ENCODE measurements around the gene ZNF254.
"Not testable (repeated sequence)": the region's sequence is repeated elsewhere in the genome, so short reads cannot be mapped to it uniquely, and the experiment has no call there.

ZNF254 gene

DNA sequence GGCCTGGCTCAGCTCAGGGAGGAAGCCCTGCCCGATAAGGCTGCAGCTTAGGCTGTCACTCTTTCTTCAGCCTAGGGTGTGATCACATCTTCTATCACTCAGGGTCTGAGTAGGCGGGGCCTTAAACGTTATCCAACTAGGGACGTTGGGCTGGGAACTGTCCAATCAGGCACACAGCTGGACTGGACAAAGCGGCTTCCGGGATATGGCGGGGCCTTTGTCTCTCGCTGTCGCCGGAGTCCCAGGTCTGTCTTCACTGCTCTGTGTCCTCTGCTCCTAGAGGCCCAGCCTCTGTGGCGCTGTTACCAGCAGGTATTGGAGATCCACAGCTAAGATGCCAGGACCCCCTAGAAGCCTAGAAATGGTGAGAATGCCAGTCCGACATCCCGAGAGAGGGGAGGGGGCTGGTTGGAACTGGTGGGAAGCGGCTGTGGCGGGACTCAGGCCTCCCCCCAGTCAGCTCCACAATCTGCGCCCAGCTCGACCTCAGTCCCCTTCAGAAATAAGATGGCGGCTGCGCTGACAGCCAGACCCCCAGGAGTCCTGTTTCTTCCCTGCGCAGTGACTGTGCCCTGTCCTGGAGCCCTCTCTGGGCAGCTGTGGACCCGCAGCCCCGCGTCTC lies at the start of gene ZNF254:
Gene ZNF254, plus strand, starts transcription at position 214 of the 622 bp plus-strand sequence. Its CDS starts 121 bp downstream, at position 335.
- peak; percentile 57 to 79 (median 79) for DNase-seq (ENCODE audit: low read depth in 3 of 3)

DNA sequence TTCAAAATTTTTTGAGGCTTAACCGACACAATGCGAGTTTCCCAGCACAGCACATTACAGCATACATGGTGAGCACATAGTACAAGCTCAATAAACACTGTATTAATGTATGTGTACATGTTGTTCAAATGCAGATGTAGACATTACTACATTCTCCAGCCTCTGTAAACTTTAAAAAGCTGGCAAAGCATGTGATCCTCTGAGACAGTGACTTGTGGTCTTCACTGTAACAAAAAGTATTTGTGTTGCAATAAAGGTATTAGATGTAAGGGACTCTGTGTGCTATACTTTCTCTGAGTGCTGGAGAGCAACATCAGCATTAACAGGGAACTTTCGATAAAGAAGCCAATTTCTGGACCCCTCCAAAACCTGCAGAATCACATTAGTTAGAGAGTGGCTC lies 46.4 kb upstream of the ZNF254 start:
- DNase-seq (ENCODE audit: low read depth in 3 of 3), result no peak

DNA sequence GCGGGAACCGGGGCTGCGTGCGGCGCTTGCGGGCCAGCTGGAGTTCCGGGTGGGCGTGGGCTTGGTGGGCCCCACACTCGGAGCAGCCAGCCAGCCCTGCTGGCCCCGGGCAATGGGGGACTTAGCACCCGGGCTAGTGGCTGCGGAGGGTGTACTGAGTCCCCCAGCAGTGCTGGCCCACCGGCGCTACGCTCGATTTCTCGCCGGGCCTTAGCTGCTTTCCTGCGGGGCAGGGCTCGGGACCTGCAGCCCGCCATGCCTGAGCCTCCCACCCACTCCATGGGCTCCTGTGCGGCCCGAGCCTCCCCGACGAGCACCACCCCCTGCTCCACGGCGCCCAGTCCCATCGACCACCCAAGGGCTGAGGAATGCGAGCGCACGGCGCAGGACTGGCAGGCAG lies 45.7 kb upstream of the ZNF254 start:
- not testable (repeated sequence) for DNase-seq (ENCODE audit: low read depth in 3 of 3)

DNA sequence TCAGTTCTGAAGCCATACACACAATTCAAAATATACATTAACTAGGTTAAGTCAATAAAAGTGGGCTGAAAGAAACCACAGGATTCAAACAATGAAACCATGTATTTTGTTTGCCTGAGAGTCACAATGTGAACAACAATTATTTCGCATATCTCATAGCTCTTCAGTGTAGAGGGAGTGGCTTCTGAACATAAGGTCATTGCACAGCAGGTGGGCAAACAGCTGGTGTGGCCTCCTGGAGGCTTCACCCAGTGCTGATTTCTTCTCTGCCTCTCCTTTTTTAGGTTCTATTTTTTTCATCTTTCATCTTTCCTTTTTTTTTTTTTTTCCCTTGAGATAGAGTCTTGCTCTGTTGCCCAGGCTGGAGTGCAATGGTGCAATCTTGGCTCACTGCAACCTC lies 40.4 kb upstream of the ZNF254 start:
- DNase-seq (ENCODE audit: low read depth in 3 of 3), result no peak

DNA sequence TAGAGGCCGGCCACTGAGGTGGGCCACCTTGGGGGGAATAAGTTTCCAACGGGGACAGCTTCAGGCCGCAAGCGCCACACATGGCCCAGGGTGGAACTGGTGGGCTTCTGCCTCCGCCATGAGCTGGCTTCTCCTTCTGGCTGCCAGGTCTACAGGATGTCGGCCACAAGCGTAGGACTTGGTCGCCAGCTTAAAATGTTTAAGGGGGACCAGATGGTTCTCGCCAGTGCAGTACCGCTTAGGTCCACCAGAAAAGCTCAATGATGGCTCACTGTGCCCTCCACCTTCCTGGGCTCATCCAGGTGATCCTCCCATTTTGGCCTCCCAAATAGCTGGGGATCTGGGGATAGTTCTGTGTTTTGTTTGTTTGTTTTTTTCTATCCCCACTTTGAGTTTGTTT lies 38.7 kb upstream of the ZNF254 start:
- no peak for DNase-seq (ENCODE audit: low read depth in 3 of 3)

DNA sequence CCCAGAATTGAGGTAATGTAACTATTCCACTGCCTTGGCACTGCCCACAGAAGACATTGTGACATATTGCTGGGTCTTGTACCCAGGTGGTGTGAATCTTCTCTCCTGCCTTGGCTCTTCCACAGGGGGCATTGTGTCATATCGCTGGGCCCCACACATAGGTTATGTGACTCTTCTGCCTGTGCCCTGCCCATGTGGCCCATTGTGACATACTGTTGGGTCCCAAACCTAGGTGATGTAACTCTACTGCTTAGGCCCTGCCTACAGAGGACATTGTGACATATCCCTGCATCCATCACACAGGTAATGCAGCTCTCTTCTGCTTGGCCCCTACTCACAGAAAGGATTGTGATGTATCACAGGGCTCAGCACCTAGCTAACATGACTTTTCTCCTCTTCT lies 37.5 kb upstream of the ZNF254 start:
- DNase-seq (ENCODE audit: low read depth in 3 of 3), result no peak

DNA sequence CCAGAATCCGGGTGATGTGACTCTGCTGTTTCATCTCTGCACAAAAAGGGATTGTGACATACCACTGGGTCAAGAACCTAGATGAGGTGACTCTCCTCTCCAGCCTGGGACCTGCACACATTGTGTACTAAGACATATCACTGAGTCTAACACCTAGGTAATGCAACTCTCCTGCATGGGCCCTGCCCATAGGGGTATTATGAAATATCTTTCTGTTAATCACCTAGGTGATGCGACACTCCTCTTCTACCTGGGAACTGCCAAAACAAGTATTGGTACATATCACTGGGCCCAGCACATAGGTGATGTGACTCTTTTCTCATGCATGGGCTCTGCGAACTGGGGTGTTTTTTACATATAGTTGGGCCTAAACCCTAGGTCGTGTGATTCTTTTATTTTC lies 35.5 kb upstream of the ZNF254 start:
- DNase-seq (ENCODE audit: low read depth in 3 of 3), result no peak

DNA sequence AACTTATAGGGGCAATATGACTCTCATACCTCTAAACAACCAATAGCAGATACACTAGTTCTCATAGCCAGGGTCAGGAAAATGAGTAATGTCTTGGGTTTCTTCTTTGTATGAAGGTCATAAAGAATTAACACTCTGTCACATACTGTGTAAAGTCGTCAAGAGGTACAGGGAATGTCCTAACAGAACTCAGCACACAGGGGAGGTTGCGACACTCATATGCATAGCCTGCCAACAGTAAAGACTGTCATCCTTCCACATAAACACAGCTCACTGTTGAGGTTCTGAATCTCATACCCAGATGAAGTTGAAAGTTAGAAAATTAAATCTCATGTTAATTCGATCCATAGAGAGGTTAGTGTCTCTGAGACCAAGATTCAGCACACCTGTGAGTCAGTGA lies 34.2 kb upstream of the ZNF254 start:
- DNase-seq (ENCODE audit: low read depth in 3 of 3), result no peak

DNA sequence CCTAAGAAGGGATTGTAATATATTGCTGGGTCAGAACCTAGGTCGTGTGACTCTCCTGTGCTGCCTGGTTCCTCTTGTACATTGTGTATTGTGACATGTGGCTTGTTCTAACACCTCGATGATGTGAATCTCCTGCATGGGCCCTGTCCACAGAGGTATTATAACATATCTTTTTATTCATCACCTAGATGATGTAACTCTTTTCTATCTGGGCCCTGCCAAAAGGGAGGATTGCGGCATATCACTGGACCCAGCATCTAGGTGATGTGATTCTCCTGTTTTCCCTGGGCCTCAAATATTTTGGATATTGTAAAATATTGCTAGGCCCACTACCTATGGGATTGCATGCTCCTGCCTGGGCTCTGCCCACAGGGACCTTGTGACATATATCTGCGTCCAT lies 33.4 kb upstream of the ZNF254 start:
- DNase-seq (ENCODE audit: low read depth in 3 of 3), result no peak

DNA sequence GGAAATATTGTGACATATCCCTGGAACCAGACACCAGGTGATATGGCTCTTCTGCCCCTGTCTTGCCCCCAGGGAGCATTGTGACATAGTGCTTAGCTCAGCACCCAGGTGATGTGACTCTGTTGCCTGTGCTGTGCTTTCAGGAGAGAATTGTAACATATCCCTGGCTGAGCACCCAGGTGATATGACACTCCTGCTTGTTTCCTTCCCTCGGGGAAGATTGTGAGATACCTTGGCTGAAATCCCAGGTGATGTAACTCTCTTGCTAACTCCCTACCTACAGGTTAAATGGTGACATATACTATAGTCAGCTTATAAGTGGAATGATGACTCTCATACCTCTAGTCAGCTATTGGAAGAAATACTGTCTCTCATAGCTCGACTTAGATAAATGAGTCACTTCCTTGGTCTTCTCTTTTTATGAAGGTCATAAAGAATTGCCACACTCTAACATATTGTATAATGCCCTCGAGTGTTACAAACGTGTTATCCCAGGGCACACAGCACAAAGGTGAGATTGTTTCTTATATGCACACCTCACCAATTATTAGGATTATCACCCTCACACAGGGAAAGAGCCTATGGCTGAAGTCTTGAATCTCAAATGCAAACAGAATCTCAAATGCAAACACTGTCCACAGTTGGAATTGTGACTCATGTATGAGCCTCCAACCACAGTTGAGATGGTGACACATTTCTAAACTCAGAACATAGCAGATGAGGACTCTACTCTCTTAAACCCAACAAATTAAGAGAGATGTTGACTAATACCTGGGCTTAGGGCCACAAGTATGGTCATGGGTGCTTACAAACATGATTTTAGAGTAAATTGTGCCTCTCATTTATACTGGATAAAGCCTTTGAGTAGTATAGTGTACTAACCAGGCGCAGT lies 32.7 kb upstream of the ZNF254 start:
- no peak for DNase-seq (ENCODE audit: low read depth in 3 of 3)

DNA sequence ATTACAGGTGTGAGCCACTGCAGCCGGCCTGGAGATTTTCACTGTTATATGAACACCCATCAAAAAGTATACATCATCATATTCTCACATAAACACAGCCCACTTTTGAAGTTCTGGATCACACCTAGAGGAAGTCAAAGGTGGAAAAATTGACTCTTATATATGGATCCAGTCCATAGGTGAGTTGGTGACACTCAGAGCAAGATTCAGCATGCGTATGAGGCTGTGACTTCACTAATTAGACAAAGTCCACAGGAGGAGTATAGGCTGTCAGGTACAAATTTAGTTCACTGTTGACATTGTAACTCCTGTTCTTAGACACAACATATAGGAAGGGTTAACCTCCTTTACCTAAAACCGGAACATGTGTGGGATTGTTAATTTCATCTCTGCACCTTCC lies 31.4 kb upstream of the ZNF254 start:
- DNase-seq (ENCODE audit: low read depth in 3 of 3), result no peak

DNA sequence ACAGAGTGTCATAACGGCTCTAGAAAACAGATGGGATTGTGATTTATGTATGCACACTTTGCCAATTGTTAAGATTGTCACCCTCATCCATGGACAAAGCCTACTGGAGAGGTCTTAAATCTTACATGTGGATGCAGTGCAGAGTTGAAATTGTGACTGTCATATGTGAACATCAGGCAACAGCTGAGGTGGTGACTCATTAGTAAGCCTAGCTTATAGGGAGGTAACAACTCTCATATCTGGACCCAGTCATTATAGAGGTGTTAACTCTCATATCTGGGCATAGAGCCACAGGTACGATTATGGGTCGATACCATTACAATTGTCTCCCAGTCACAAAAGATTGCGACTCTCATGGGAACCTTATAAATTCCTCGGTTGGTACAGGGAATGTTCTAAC lies 29.8 kb upstream of the ZNF254 start:
- no peak for DNase-seq (ENCODE audit: low read depth in 3 of 3)

DNA sequence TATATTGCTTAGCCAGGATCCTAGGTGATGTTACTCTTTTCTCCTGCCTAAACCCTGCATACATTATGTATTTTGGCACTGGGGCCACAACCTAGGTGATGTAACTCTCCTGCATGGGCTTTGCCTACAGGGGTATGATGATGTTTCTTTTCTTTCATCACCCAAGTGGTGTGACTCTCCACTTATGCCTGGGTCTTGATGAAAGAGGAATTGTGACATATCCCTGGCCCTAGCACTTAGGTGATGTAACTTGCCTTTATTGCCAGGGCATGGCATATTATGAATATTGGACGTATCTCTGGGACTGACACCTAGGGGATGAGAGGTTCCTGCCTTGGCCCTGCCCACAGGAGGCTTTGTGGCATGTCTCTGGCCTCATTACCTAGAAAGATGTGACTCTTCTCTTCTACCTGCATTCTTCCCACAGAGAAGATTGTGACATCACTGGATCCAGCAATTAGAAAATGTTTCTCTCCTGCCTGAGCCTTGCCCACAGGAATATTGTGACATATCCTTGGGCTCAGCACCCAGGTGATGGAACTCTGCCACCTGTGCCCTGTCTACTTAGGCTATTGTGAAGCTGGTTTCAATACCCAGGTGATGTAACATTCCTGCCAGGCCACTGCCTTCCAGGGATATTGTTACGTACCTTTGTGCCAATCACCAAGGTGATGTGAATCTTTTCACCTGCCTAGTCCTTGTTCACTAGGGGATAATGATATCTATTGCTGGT lies 27.3 kb upstream of the ZNF254 start:
- DNase-seq (ENCODE audit: low read depth in 3 of 3), result no peak

DNA sequence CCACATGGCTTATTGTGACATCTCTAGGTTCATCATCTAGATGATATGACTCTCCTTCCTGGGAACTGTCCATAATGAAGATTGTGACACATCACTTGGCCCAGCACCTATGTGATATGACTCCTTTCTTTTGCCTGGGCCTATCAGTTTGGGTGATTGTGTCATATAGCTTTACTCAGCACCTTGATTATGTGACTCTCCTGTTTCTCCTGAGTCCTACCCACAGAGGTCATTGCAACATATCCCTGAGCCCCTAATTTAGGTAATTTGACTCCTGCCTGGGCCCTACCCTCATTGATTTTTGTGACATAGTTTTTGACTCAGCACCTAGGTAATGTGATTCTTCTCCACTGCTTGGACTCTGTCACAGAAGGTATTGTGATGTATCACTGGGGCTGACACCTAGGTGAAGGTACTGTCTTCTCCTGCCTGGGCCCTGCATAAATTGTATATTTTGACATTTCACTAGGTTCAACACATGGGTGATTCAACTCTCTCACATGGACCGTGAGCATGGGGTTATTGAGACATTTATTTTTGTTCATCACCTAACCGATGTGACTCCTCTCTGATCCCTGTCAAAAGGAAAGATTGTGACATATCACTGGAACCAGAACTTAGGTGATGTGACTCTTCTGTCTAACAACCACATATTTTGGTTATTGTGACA lies 26.2 kb upstream of the ZNF254 start:
- no peak for DNase-seq (ENCODE audit: low read depth in 3 of 3)

DNA sequence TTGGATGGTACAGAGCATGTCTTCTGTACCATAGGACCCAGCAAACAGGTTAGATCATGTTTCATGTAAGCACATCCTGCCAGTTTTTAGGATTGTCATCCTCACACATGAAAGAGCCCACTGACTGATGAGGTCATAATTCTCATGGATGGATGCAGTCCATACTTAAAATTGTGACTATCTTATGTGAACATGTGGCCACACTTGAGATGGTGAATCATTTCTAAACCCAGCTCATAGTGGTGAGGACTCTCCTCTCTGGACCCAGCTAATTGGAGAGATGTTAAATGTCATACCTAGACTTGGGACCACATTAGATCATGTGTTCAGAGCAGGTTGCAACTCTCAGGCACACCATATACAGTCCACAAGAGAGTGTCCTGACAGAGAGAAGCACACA lies 24.8 kb upstream of the ZNF254 start:
- no peak for DNase-seq (ENCODE audit: low read depth in 3 of 3)

DNA sequence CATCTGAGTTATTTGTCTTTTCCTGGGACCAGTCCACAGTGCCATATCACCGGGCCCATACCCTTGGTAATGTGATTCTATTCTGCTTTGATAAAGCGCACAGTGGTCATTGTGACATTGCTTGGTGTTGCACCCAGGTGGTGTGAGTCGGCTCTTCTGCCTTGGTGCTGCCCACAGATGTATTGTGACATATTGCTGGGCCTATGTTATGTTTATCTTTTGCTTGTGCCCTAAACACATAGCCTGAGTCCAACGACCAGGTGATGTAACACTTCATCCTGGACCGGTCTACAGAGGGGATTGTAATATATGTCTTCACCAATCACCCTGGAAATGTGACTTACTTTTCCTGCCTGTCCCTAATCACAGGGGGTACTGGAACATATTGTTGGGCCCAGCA lies 23.7 kb upstream of the ZNF254 start:
- no peak for DNase-seq (ENCODE audit: low read depth in 3 of 3)

DNA sequence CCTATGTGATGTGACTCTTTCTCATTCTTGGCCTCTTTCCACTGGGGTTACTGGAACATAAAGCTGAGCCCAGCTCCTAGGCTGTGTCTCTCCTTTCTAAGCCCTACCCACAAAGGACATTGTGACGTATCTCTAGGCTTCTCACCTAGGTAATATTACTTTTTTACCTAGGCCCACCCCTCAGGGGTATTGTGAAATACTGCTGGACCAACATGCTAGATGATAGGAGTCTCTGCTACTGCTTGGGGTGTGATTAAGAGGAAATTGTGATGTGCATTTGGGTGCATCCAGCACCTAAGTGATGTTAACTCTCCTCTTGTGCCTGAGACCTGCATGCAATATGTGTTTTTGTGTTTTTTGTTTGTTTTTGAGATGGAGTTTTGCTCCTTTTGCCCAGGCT lies 22.8 kb upstream of the ZNF254 start:
- no peak for DNase-seq (ENCODE audit: low read depth in 3 of 3)

DNA sequence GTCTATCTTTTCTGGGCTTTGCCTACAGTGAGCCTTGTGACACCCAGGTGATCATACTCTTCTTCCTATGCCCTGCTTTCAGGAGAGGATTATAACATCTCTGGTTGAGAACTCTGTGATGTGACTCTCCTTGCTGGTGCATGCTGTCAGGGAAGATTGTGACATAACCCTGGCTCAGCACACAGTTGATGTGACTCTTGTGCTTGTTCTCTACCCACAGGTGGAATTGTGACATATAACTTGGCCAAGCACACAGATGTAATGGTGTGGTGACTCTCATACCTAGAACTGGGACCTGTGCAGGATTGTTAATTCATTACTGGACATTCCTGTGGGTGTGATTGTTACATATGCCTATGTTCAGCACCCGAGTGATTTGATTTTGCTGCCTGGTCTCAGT lies 21.7 kb upstream of the ZNF254 start:
- DNase-seq (ENCODE audit: low read depth in 3 of 3), result no peak

DNA sequence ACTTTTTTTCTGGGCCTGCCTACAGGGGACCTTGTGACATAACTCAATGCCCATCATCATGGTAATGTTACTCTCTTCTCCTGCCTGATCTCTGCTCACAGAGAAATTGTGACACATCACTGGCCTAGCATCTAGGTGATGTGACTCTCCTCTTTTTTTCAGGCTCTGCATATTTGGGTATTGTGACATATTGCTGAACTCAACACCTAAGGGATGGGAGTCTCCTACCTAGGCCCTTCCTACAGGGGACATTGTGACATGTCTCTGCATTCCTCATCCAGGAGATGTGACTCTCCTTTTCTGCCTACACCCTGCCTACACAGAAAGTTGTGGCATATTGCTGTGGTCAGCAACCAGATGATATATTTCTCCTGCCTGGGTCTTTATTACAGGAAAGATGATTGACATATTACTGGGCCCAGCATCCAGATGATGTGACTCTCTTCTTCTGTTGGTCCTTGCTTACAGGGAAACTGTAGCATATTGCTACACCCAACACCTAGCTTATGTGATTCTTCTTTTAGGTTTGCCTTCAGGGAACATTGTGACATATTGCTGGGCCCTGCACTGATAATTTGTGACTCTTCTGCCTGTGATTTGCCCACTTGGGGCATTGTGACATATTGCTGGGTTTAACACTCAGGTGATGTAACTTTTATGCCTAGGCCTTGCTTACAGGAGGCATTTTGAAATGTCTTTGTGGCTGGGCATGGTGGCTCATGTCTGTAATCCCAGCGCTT lies 21.0 kb upstream of the ZNF254 start:
- no peak for DNase-seq (ENCODE audit: low read depth in 3 of 3)

DNA sequence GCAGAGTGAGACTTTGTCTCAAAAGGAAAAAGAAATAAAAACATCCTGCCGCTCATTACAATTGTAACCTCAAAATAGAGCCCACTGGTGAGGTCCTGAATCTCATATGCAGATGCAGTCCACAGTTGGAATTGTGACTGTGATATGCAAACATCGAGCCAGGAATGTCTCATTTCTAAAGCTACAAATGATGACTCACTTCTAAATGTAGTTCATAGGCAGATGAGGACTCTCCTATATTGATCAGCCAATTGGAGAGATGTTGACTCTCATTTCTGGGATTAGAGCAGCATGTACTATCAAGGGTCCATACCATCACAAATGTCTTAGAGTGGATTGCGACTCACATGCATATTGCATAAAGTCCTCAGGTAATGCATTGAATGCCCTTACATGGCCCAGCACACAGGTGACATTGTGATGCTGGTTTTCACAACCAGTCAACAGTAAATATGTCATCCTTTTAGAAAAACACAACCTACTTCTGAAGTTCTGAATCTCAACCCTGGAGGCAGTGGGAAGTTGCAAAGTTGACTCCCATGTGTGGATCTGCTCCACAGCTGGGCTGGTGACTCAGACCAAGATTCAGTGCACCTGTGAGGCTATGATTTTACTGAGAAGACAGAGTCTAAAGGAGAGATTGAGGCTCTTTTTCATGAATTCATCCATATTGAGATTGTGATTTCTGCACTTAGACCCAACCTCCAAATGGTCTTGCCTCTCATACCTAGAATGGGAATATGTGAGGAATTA lies 16.9 kb upstream of the ZNF254 start:
- no peak for DNase-seq (ENCODE audit: low read depth in 3 of 3)

DNA sequence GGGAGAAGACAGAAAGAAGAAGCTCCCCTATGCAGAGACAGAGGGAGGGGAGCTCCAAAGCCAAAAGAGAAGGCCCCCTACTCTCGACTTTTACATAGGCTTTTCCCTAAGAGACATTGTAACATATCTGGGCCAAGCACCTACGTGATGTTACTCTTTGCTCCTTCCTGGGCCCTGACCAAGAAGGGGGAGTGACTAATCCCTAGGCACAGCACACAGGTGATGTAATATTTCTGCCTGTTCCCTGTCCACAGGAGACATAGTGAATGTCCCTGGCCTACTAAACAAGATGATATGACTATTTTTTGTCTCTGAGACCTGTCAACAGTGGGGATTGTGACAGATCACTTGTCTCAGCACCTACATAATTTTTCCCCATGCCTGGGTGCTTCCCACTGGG lies 15.9 kb upstream of the ZNF254 start:
- no peak for DNase-seq (ENCODE audit: low read depth in 3 of 3)

Measured in stimulated activated CD4-positive, alpha-beta T cell treated with anti-CD3 and anti-CD28 coated beads, TNF-alpha, amount 100 ng/mL, for 48 hours (primary cell).